ENCODE data around the gene LSAMP. TPM values are rescaled to one million over a fixed set of nuclear protein-coding genes. Genes with fewer than 3 reads are reported as not detected.
A peak's percentile ranks its signal among the peaks of the same experiment; 100 is the strongest.
"Not testable (repeated sequence)": the region's sequence is repeated elsewhere in the genome, so short reads cannot be mapped to it uniquely, and the experiment has no call there.

The LSAMP gene
- total RNA-seq, 1 experiment from 2014 or later = not detected

DNA sequence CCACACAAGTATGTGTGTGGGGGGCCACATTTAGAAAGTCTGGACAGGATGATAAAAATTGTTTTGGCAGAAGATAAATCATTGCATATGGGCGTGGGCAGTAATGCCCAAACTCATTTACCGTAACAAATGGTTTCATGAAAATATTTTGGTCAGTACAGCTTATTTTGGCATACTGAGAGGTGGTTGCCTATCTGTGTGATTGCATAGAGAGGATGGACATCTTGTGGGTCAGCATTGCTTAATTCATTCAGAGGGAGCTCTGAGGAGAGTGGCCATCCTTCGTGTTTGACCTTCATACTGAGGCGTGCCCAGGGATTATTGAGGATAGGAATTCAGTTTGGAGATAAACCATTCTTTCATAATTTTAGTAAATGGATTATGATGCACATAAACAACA lies 659.5 kb downstream of the LSAMP start:
- H3K9me3 Mint-ChIP-seq (ENCODE audit: unreplicated experiment) = no peaks in the 10 kb centered on the region
- intact Hi-C loops (cut with micrococcal nuclease; ENCODE audit: unreplicated experiment) = loop anchor here (2.0 kb wide), 1 partner anchor 639 kb away; the partner anchor contains the start of gene ZBTB20

DNA sequence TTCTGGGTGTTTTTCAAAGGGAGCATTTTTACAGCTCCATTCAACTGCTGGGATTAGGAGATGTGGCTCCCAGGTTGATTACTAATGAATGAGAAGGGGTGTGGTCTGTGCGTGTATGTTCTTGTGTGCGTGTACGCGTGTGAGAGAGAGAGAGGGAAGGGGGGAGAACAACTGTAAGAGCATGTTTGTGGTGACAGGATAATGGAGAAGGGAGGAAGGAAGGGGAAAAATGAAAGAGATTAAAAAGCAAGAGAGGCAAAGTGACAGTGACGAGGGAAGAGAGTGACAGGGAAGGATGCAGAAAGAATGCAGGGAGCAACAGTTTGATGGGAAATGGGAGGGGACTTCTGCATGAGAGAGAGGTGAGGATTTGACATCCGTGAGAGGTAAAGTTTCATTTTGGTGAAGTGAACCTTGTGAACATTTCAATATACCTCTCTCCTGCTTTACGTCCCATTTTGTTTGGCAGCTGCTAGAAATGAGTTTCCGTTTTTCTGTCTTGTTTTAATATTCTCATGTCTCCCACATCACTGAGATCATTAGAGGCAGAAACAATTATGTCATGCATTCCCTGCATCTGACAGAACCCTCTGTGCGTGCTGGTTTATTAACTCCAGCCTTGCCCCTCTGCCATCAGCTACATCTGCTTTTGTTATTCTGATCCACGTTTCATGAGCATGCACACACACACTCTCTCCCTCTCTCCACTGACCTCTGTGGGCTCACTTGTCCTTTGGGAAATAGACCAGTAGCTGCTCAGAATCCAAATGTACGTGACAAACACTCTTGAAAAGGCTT lies 660.3 kb downstream of the LSAMP start:
- Mint-ChIP-seq H3K36me3 (ENCODE audit: insufficient read depth, unreplicated experiment) (no peaks in the 10 kb centered on the region), H3K27me3 (ENCODE audit: insufficient read depth, unreplicated experiment) (peaks cover 7% of the 10 kb centered on the region), H3K4me3 (ENCODE audit: unreplicated experiment) (peak overlapping the region; percentile 67), H3K9me3 (ENCODE audit: unreplicated experiment) (no peaks in the 10 kb centered on the region), H3K4me1 (ENCODE audit: low read depth, unreplicated experiment) (peaks cover 12% of the 10 kb centered on the region), H3K27ac (ENCODE audit: unreplicated experiment) (peak overlapping the region; percentile 74)
- POLR2A ChIA-PET = interaction anchor here (0.6 kb wide), 1 partner anchor 67 kb away, joined by 3 read pairs; no protein-coding TSS in a partner anchor
- no peaks in the 10 kb centered on the region for H3K4me1 ChIP-seq
- H3K4me3 ChIP-seq (ENCODE audit: low read depth, low read length) = peak overlapping the region; percentile 6; the same call in 1 of the 2 replicates
- CTCF ChIA-PET = interaction anchor here (0.7 to 1.9 kb wide), 9 partner anchors 12 to 567 kb away, joined by 3 to 14 read pairs (median 6); no protein-coding TSS in a partner anchor
- no peaks in the 10 kb centered on the region for H3K27me3 ChIP-seq (replicated peaks; ENCODE audit: control insufficient read depth, insufficient read depth, low read length)
- intact Hi-C loops (cut with micrococcal nuclease; ENCODE audit: unreplicated experiment) = loop anchor here (1.0 to 2.0 kb wide), 5 partner anchors 29 to 638 kb away; partner anchors contain the start of gene ZBTB20
- TF ChIP-seq, protein P1, sequence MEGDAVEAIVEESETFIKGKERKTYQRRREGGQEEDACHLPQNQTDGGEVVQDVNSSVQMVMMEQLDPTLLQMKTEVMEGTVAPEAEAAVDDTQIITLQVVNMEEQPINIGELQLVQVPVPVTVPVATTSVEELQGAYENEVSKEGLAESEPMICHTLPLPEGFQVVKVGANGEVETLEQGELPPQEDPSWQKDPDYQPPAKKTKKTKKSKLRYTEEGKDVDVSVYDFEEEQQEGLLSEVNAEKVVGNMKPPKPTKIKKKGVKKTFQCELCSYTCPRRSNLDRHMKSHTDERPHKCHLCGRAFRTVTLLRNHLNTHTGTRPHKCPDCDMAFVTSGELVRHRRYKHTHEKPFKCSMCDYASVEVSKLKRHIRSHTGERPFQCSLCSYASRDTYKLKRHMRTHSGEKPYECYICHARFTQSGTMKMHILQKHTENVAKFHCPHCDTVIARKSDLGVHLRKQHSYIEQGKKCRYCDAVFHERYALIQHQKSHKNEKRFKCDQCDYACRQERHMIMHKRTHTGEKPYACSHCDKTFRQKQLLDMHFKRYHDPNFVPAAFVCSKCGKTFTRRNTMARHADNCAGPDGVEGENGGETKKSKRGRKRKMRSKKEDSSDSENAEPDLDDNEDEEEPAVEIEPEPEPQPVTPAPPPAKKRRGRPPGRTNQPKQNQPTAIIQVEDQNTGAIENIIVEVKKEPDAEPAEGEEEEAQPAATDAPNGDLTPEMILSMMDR (IDR thresholded peaks at IDR 0.05; ENCODE audit: insufficient read depth in 1 of 2, low read depth in 1 of 2, low read length in 1 of 2, severe bottlenecking in 1 of 2, unreplicated experiment in 1 of 2) = no peak
- DNase-seq = no peak
- no TSS peak for BruUV-seq (replicated peaks)
- H3K36me3 ChIP-seq (ENCODE audit: control insufficient read depth, insufficient read depth, low read length) = no peaks in the 10 kb centered on the region
- H3K9me3 ChIP-seq = no peaks in the 10 kb centered on the region

More for the DNA sequence above, 659.5 kb downstream of the LSAMP start:
- H3K9me3 ChIP-seq = no peaks in the 10 kb centered on the region
- Mint-ChIP-seq H3K27me3 (ENCODE audit: insufficient read depth, unreplicated experiment) (peaks cover 4% of the 10 kb centered on the region), H3K27ac (ENCODE audit: unreplicated experiment) (no peak overlapping the region), H3K4me1 (ENCODE audit: low read depth, unreplicated experiment) (peaks cover 12% of the 10 kb centered on the region), H3K36me3 (ENCODE audit: insufficient read depth, unreplicated experiment) (no peaks in the 10 kb centered on the region), H3K4me3 (ENCODE audit: unreplicated experiment) (no peak overlapping the region)
- no peak for DNase-seq
- ChIA-PET POLR2A (no interaction called here), CTCF (no interaction called here)
- TF ChIP-seq, protein P1 (IDR thresholded peaks at IDR 0.05; ENCODE audit: insufficient read depth in 1 of 2, low read depth in 1 of 2, low read length in 1 of 2, severe bottlenecking in 1 of 2, unreplicated experiment in 1 of 2) = no peak
- BruUV-seq (replicated peaks) = no TSS peak
- no peaks in the 10 kb centered on the region for H3K27me3 ChIP-seq (replicated peaks; ENCODE audit: control insufficient read depth, insufficient read depth, low read length)
- H3K4me1 ChIP-seq = no peaks in the 10 kb centered on the region
- H3K36me3 ChIP-seq (ENCODE audit: control insufficient read depth, insufficient read depth, low read length) = no peaks in the 10 kb centered on the region
- H3K4me3 ChIP-seq (ENCODE audit: low read depth, low read length) = no peak overlapping the region

GRCh38 chr3:115783938-115784738 lies 661.1 kb downstream of the LSAMP start:
- POLR2A ChIA-PET = interaction anchor here (0.6 kb wide), 2 partner anchors 66 to 821 kb away, joined by 3 read pairs; no protein-coding TSS in a partner anchor
- Histone ChIP-seq H3K4me1 (no peaks in the 10 kb centered on the region), H3K36me3 (ENCODE audit: control insufficient read depth, insufficient read depth, low read length) (no peaks in the 10 kb centered on the region), H3K4me3 (ENCODE audit: low read depth, low read length) (peak overlapping the region; percentile 57), H3K27me3 (replicated peaks; ENCODE audit: control insufficient read depth, insufficient read depth, low read length) (no peaks in the 10 kb centered on the region), H3K9me3 (no peaks in the 10 kb centered on the region)
- CTCF ChIA-PET = interaction anchor here (0.6 to 1.9 kb wide), 16 partner anchors 12 to 583 kb away, joined by 3 to 14 read pairs (median 4); no protein-coding TSS in a partner anchor
- H3K36me3 Mint-ChIP-seq (ENCODE audit: insufficient read depth, unreplicated experiment) = no peaks in the 10 kb centered on the region
- H3K4me1 Mint-ChIP-seq (ENCODE audit: low read depth, unreplicated experiment) = peaks cover 12% of the 10 kb centered on the region
- peak overlapping the region; percentile 74 for H3K27ac Mint-ChIP-seq (ENCODE audit: unreplicated experiment)
- BruUV-seq (replicated peaks) = no TSS peak
- no peaks in the 10 kb centered on the region for H3K9me3 Mint-ChIP-seq (ENCODE audit: unreplicated experiment)
- TF ChIP-seq, protein P1 (IDR thresholded peaks at IDR 0.05; ENCODE audit: insufficient read depth in 1 of 2, low read depth in 1 of 2, low read length in 1 of 2, severe bottlenecking in 1 of 2, unreplicated experiment in 1 of 2) = peak; percentile 86 to 90
- peak; percentile 94 for DNase-seq
- H3K4me3 Mint-ChIP-seq (ENCODE audit: unreplicated experiment) = peak overlapping the region; percentile 67
- H3K27me3 Mint-ChIP-seq (ENCODE audit: insufficient read depth, unreplicated experiment) = peaks cover 7% of the 10 kb centered on the region
- intact Hi-C loops (cut with micrococcal nuclease; ENCODE audit: unreplicated experiment) = loop anchor here (1.0 to 2.0 kb wide), 5 partner anchors 30 to 637 kb away; partner anchors contain the start of gene ZBTB20

- H3K27me3 ChIP-seq (replicated peaks; ENCODE audit: control insufficient read depth, insufficient read depth, low read length); H3K27me3 Mint-ChIP-seq (ENCODE audit: insufficient read depth, unreplicated experiment); H3K36me3 ChIP-seq (ENCODE audit: control insufficient read depth, insufficient read depth, low read length); BruUV-seq (replicated peaks); H3K9me3 Mint-ChIP-seq (ENCODE audit: unreplicated experiment); H3K4me1 ChIP-seq; DNase-seq; intact Hi-C loops (cut with micrococcal nuclease; ENCODE audit: unreplicated experiment); H3K9me3 ChIP-seq; H3K36me3 Mint-ChIP-seq (ENCODE audit: insufficient read depth, unreplicated experiment): not testable (repeated sequence)
- Mint-ChIP-seq H3K4me3 (ENCODE audit: unreplicated experiment) (peak overlapping the region; percentile 67), H3K4me1 (ENCODE audit: low read depth, unreplicated experiment) (peaks cover 12% of the 10 kb centered on the region), H3K27ac (ENCODE audit: unreplicated experiment) (peak overlapping the region; percentile 74)
- CTCF ChIA-PET = interaction anchor here (0.9 to 1.9 kb wide), 10 partner anchors 16 to 565 kb away, joined by 3 to 14 read pairs (median 6); no protein-coding TSS in a partner anchor
- H3K4me3 ChIP-seq (ENCODE audit: low read depth, low read length) = peak overlapping the region; percentile 57
- POLR2A ChIA-PET = interaction anchor here (0.6 kb wide), 1 partner anchor 821 kb away, joined by 3 read pairs; no protein-coding TSS in a partner anchor
These were observed 661.9 kb downstream of the LSAMP start for GRCh38 chr3:115783426-115783825.

Data from Caco-2 (cell line).